Subcutaneous abdominal adipose tissue (tissue), 5 donors: ENCODE data around the gene SEC14L3.
"Not testable (repeated sequence)": the region's sequence is repeated elsewhere in the genome, so short reads cannot be mapped to it uniquely, and the experiment has no call there.

Experiments
- H3K27ac ChIP-seq: one replicate; pipeline ENCODE4 v1.7.0; 2013; ENCODE audit warnings: low read depth, mild to moderate bottlenecking, inconsistent platforms, low read length, moderate library complexity
- H3K27me3 ChIP-seq, 5 donors: one replicate each; pipeline ENCODE4 v1.7.0; 2013; ENCODE audit warnings: low read length in 5 of 5, inconsistent platforms in 1 of 5; ENCODE audit not compliant: control insufficient read depth in 5 of 5, insufficient read depth in 4 of 5
- H3K36me3 ChIP-seq, 5 donors: one replicate each; pipeline ENCODE4 v1.7.0; 2013; ENCODE audit warnings: low read length in 5 of 5; ENCODE audit not compliant: control insufficient read depth in 5 of 5, insufficient read depth in 5 of 5
- H3K4me1 ChIP-seq, 5 donors: one replicate each; pipeline ENCODE4 v1.7.0; 2013; ENCODE audit warnings: low read length in 5 of 5, mild to moderate bottlenecking in 3 of 5, moderate library complexity in 1 of 5; ENCODE audit not compliant: control insufficient read depth in 5 of 5, insufficient read depth in 5 of 5
- H3K4me3 ChIP-seq, 5 donors: one replicate each; pipeline ENCODE4 v1.7.0; 2013; ENCODE audit warnings: low read length in 5 of 5, low read depth in 1 of 5
- H3K9ac ChIP-seq, 5 donors: one replicate each; pipeline ENCODE4 v1.7.0; 2013; ENCODE audit warnings: low read length in 5 of 5, mild to moderate bottlenecking in 4 of 5, moderate library complexity in 3 of 5
- H3K9me3 ChIP-seq, 5 donors: one replicate each; pipeline ENCODE4 v1.7.0; 2013; ENCODE audit warnings: low read length in 5 of 5; ENCODE audit not compliant: control insufficient read depth in 5 of 5
- donor health status: healthy.
- donor health status: healthy.
- donor health status: healthy.
- donor health status: healthy.
- donor health status: healthy.

Gene SEC14L3

GRCh38 chr22:30470655-30471054, 1.2 kb downstream of the SEC14L3 start:
- Histone ChIP-seq H3K27me3 (peaks cover 10 to 26% (median 19%) of the 10 kb centered on the region in 5 donors), H3K4me1 (no peaks in the 10 kb centered on the region), H3K9me3 (no peaks in the 10 kb centered on the region), H3K27ac (no peak overlapping the region), H3K4me3 (no peak overlapping the region), H3K36me3 (no peaks in the 10 kb centered on the region), H3K9ac (no peak overlapping the region)

GRCh38 chr22:30469165-30469564, 2.7 kb downstream of the SEC14L3 start:
- no peak overlapping the region for H3K27ac ChIP-seq
- no peak overlapping the region for H3K9ac ChIP-seq
- no peaks in the 10 kb centered on the region for H3K4me1 ChIP-seq
- H3K9me3 ChIP-seq, result no peaks in the 10 kb centered on the region
- H3K36me3 ChIP-seq, result no peaks in the 10 kb centered on the region
- H3K27me3 ChIP-seq, result peaks cover 6 to 23% (median 19%) of the 10 kb centered on the region in 5 donors
- H3K4me3 ChIP-seq, result no peak overlapping the region

- H3K4me3 ChIP-seq, H3K27ac ChIP-seq, H3K9ac ChIP-seq: not testable (repeated sequence)
Observed at GRCh38 chr22:30460555-30460954, 11.3 kb downstream of the SEC14L3 start.

GRCh38 chr22:30460147-30460546, 11.7 kb downstream of the SEC14L3 start:
- Histone ChIP-seq H3K9me3 (no peaks in the 10 kb centered on the region), H3K27me3 (peaks cover 0 to 27% (median 5%) of the 10 kb centered on the region in 5 donors), H3K4me1 (peaks cover 0 to 6% (median 0%) of the 10 kb centered on the region in 5 donors), H3K9ac (no peak overlapping the region), H3K4me3 (no peak overlapping the region), H3K27ac (no peak overlapping the region), H3K36me3 (no peaks in the 10 kb centered on the region)

More at GRCh38 chr22:30460555-30460954, 11.3 kb downstream of the SEC14L3 start:
- not testable (repeated sequence) for H3K4me1 ChIP-seq, H3K9me3 ChIP-seq, H3K36me3 ChIP-seq
- peaks cover 0 to 27% (median 5%) of the 10 kb centered on the region in 5 donors for H3K27me3 ChIP-seq

GRCh38 chr22:30459181-30460052, 12.4 kb downstream of the SEC14L3 start:
- Histone ChIP-seq H3K9ac (no peak overlapping the region), H3K36me3 (no peaks in the 10 kb centered on the region), H3K4me3 (no peak overlapping the region), H3K27ac (no peak overlapping the region), H3K27me3 (peaks cover 0 to 24% (median 5%) of the 10 kb centered on the region in 5 donors), H3K4me1 (peaks cover 0 to 6% (median 0%) of the 10 kb centered on the region in 5 donors), H3K9me3 (no peaks in the 10 kb centered on the region)

GRCh38 chr22:30457981-30458380, 13.8 kb downstream of the SEC14L3 start:
- Histone ChIP-seq H3K9me3 (no peaks in the 10 kb centered on the region), H3K27me3 (peaks cover 0 to 22% (median 5%) of the 10 kb centered on the region in 5 donors), H3K36me3 (no peaks in the 10 kb centered on the region), H3K4me1 (peaks cover 0 to 6% (median 0%) of the 10 kb centered on the region in 5 donors), H3K9ac (no peak overlapping the region), H3K27ac (no peak overlapping the region), H3K4me3 (no peak overlapping the region)

- H3K27me3 ChIP-seq, result peaks cover 4 to 22% (median 12%) of the 10 kb centered on the region in 5 donors
- peaks cover 0 to 6% (median 0%) of the 10 kb centered on the region in 5 donors for H3K4me1 ChIP-seq
Observed at GRCh38 chr22:30455075-30455840, 16.6 kb downstream of the SEC14L3 start.

GRCh38 chr22:30453731-30454510, 17.9 kb downstream of the SEC14L3 start:
- Histone ChIP-seq H3K9ac (no peak overlapping the region), H3K27me3 (peaks cover 0 to 13% (median 11%) of the 10 kb centered on the region in 5 donors), H3K9me3 (no peaks in the 10 kb centered on the region), H3K27ac (no peak overlapping the region), H3K4me1 (peaks cover 0 to 6% (median 0%) of the 10 kb centered on the region in 5 donors), H3K4me3 (no peak overlapping the region), H3K36me3 (no peaks in the 10 kb centered on the region)

More at GRCh38 chr22:30455075-30455840, 16.6 kb downstream of the SEC14L3 start:
- Histone ChIP-seq H3K9me3 (no peaks in the 10 kb centered on the region), H3K36me3 (no peaks in the 10 kb centered on the region), H3K27ac (no peak overlapping the region), H3K4me3 (no peak overlapping the region), H3K9ac (no peak overlapping the region)

GRCh38 chr22:30452861-30453260, 19.0 kb downstream of the SEC14L3 start:
- Histone ChIP-seq H3K4me1 (peaks cover 0 to 5% (median 0%) of the 10 kb centered on the region in 5 donors), H3K36me3 (no peaks in the 10 kb centered on the region), H3K9me3 (no peaks in the 10 kb centered on the region), H3K27ac (no peak overlapping the region), H3K27me3 (peaks cover 2 to 13% (median 8%) of the 10 kb centered on the region in 5 donors), H3K9ac (no peak overlapping the region), H3K4me3 (no peak overlapping the region)
